HepG2 (cell line): ENCODE measurements around the gene ACSM6. TPM values are rescaled to one million over a fixed set of nuclear protein-coding genes. Genes with fewer than 3 reads are reported as not detected.
A peak's percentile ranks its signal among the peaks of the same experiment; 100 is the strongest.

Experiments used
- ATF7 ChIP-seq, 2 experiments: fragments of 450-650 bp in 1 of 2; sonication (generic) in 1 of 2; formaldehyde crosslinking in 1 of 2; IDR thresholded peaks; 2 replicates each; pipeline versions ENCODE4 v1.4.0 to v1.6.1; 2016 to 2020; ENCODE audit warnings: antibody characterized with exemption in 1 of 2, mild to moderate bottlenecking in 1 of 2, missing genetic modification reagents in 1 of 2
- ELF3 ChIP-seq: IDR thresholded peaks from 2 replicates; pipeline ENCODE4 v1.6.1; 2016; ENCODE audit warnings: missing genetic modification reagents, missing compliant biosample characterization
- ISX ChIP-seq: sonication (generic); formaldehyde crosslinking; conservative IDR thresholded peaks from 2 replicates; pipeline ENCODE4 v1.5.0; 2020; ENCODE audit warnings: missing genetic modification reagents
- KAT7 ChIP-seq: IDR thresholded peaks from 2 replicates; pipeline ENCODE4 v1.6.1; 2018; ENCODE audit warnings: borderline replicate concordance, missing compliant biosample characterization
- MIXL1 ChIP-seq: IDR thresholded peaks from 2 replicates; pipeline ENCODE4 v1.6.1; 2016
- RBFOX2 ChIP-seq: fragments of 200-400 bp; formaldehyde crosslinking; IDR thresholded peaks from 2 replicates; pipeline ENCODE4 v1.6.1; 2017; ENCODE audit warnings: low read depth, mild to moderate bottlenecking, low read length
- RFX1 ChIP-seq: fragments of 450-650 bp; IDR thresholded peaks from 2 replicates; pipeline ENCODE4 v1.6.1; 2017
- RFXAP ChIP-seq: sonication (generic); formaldehyde crosslinking; IDR thresholded peaks from 2 replicates; pipeline ENCODE4 v1.4.0; 2020; ENCODE audit warnings: missing genetic modification reagents, borderline replicate concordance
- TBX3 ChIP-seq: fragments of 450-650 bp; IDR thresholded peaks from 2 replicates; pipeline ENCODE4 v1.6.1; 2017; ENCODE audit warnings: antibody characterized with exemption, mild to moderate bottlenecking, inconsistent platforms, borderline replicate concordance
- ZMYM4 ChIP-seq: sonication (generic); formaldehyde crosslinking; IDR thresholded peaks from 2 replicates; pipeline ENCODE4 v1.8.1; 2023; ENCODE audit warnings: mild to moderate bottlenecking, missing genetic modification reagents
- ZNF615 ChIP-seq: sonication (generic); formaldehyde crosslinking; IDR thresholded peaks from 2 replicates; pipeline ENCODE4 v1.5.0; 2020; ENCODE audit warnings: mild to moderate bottlenecking, missing genetic modification reagents, borderline replicate concordance
- ZNF674 ChIP-seq: sonication (generic); formaldehyde crosslinking; IDR thresholded peaks from 2 replicates; pipeline ENCODE4 v1.5.0; 2020; ENCODE audit warnings: low read depth, mild to moderate bottlenecking, missing genetic modification reagents
- ZNF709 ChIP-seq: sonication (generic); formaldehyde crosslinking; IDR thresholded peaks from 2 replicates; pipeline ENCODE4 v1.5.0; 2020; ENCODE audit warnings: mild to moderate bottlenecking, missing genetic modification reagents
- ZNF782 ChIP-seq: sonication (generic); formaldehyde crosslinking; IDR thresholded peaks from 2 replicates; pipeline ENCODE4 v1.4.0; 2020; ENCODE audit warnings: missing genetic modification reagents, mild to moderate bottlenecking, borderline replicate concordance
- ZNF850 ChIP-seq: sonication (generic); formaldehyde crosslinking; conservative IDR thresholded peaks from 2 replicates; pipeline ENCODE4 v1.9.0; 2021; ENCODE audit warnings: mild to moderate bottlenecking, missing genetic modification reagents
- ZSCAN25 ChIP-seq: sonication (generic); formaldehyde crosslinking; IDR thresholded peaks from 2 replicates; pipeline ENCODE4 v1.8.0; 2022; ENCODE audit warnings: mild to moderate bottlenecking, missing genetic modification reagents
- polyA plus RNA-seq, 8 experiments: library from polyadenylated mRNA; depleted of rRNA in 3 of 8; stranded (reverse) in 7 of 8; unstranded in 1 of 8; fragments of >200 nt; fragmentation: Illumina TruSeq in 4 of 8; extraction: Trizol in 4 of 8; gene quantifications; 2 replicates each; pipeline versions ENCODE4 v1.2.1 to v1.2.3, GENCODE V29; 2011 to 2016; ENCODE audit warnings: low read depth in 4 of 8, missing spikeins in 1 of 8, mixed read lengths in 1 of 8; ENCODE audit not compliant: insufficient read depth in 1 of 8
- total RNA-seq, 5 experiments: library from RNA; depleted of rRNA; stranded (reverse); fragments of >200 nt; fragmentation: Illumina TruSeq; extraction: Trizol; gene quantifications; 2 replicates each; pipeline ENCODE4 v1.2.3, GENCODE V29; 2016; ENCODE audit warnings: low read depth in 1 of 5
- TF ChIP-seq, protein P1 (sequence below): IDR thresholded peaks from 2 replicates; pipeline ENCODE4 v1.6.1; 2016; ENCODE audit warnings: missing genetic modification reagents, missing compliant biosample characterization
- TF ChIP-seq, protein P2 (sequence below), 2 experiments: fragments of 450-650 bp in 1 of 2; sonication (generic) in 1 of 2; formaldehyde crosslinking; IDR thresholded peaks; 2 replicates each; pipeline versions ENCODE4 v1.5.0 to v1.8.0; 2020 to 2022; ENCODE audit warnings: mild to moderate bottlenecking in 1 of 2, missing genetic modification reagents in 1 of 2
- TF ChIP-seq, protein P3 (sequence below): sonication (generic); formaldehyde crosslinking; IDR thresholded peaks from 2 replicates; pipeline ENCODE4 v1.4.0; 2020; ENCODE audit warnings: missing genetic modification reagents
- TF ChIP-seq, protein P4 (sequence below): sonication (generic); formaldehyde crosslinking; IDR thresholded peaks from 2 replicates; pipeline ENCODE4 v1.4.0; 2020; ENCODE audit warnings: mild to moderate bottlenecking, low read depth, missing genetic modification reagents
- TF ChIP-seq, protein P5 (sequence below): sonication (generic); formaldehyde crosslinking; IDR thresholded peaks from 2 replicates; pipeline ENCODE4 v1.9.0; 2022; ENCODE audit warnings: missing genetic modification reagents, mild to moderate bottlenecking, borderline replicate concordance
- TF ChIP-seq, protein P6 (sequence below): sonication (generic); formaldehyde crosslinking; IDR thresholded peaks from 2 replicates; pipeline ENCODE4 v1.4.0; 2020; ENCODE audit warnings: missing genetic modification reagents

The ACSM6 gene
- total and polyA plus RNA-seq, 2 of the 13 experiments (the other 11 are each of a cell fraction or from before 2014, with no cell fraction given): not detected

DNA sequence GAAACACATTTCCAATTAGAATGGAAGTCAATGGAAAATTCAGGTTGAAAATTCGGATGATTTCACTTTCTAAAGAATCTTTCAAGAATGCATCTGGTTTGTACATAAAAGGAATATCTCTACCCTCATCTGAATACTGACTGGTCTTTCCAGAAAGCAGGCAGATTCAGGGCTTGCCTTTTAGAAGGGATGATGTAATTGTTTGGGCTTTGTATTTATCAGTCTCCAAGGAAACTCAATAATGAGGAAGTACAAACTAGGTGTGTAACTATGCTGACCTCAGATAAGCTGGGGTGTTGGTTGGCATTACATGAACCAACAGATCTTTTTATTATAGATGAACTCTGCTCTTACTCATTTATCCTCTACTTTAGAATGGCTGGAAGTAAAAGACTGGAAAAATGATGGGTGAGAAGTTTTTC is 72.6 kb downstream of the ACSM6 start (continued):
- TF ChIP-seq, protein P1, sequence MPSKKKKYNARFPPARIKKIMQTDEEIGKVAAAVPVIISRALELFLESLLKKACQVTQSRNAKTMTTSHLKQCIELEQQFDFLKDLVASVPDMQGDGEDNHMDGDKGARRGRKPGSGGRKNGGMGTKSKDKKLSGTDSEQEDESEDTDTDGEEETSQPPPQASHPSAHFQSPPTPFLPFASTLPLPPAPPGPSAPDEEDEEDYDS (CRISPR knock-in tag): no peak
- TF ChIP-seq, protein P2, sequence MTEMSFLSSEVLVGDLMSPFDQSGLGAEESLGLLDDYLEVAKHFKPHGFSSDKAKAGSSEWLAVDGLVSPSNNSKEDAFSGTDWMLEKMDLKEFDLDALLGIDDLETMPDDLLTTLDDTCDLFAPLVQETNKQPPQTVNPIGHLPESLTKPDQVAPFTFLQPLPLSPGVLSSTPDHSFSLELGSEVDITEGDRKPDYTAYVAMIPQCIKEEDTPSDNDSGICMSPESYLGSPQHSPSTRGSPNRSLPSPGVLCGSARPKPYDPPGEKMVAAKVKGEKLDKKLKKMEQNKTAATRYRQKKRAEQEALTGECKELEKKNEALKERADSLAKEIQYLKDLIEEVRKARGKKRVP (CRISPR knock-in tag; IDR thresholded peaks at IDR 0.05): peak in 1 of 2 experiments; percentile 20; a peak in 1 of 4 replicates
- TF ChIP-seq, protein P3, sequence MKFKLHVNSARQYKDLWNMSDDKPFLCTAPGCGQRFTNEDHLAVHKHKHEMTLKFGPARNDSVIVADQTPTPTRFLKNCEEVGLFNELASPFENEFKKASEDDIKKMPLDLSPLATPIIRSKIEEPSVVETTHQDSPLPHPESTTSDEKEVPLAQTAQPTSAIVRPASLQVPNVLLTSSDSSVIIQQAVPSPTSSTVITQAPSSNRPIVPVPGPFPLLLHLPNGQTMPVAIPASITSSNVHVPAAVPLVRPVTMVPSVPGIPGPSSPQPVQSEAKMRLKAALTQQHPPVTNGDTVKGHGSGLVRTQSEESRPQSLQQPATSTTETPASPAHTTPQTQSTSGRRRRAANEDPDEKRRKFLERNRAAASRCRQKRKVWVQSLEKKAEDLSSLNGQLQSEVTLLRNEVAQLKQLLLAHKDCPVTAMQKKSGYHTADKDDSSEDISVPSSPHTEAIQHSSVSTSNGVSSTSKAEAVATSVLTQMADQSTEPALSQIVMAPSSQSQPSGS (CRISPR knock-in tag): peak; percentile 93
- TF ChIP-seq ZNF709 (no peak), KAT7 (CRISPR knock-in tag) (no peak), TBX3 (peak; percentile 45; the same call in 1 of the 2 replicates), ZNF850 (CRISPR knock-in tag) (no peak), ZMYM4 (CRISPR knock-in tag) (no peak), RFX1 (peak; percentile 49; the same call in 1 of the 2 replicates), MIXL1 (CRISPR knock-in tag) (no peak), ZNF674 (CRISPR knock-in tag) (no peak), ATF7 (IDR thresholded peaks at IDR 0.05) (peak; percentile 83), ATF7 (CRISPR knock-in tag; IDR thresholded peaks at IDR 0.05) (no peak), ZNF615 (CRISPR knock-in tag) (no peak), ELF3 (peak; percentile 69; the same call in 1 of the 2 replicates), ZSCAN25 (no peak), ISX (no peak), RFXAP (no peak), RBFOX2 (no peak), ZNF782 (CRISPR knock-in tag) (no peak)
- TF ChIP-seq, protein P4, sequence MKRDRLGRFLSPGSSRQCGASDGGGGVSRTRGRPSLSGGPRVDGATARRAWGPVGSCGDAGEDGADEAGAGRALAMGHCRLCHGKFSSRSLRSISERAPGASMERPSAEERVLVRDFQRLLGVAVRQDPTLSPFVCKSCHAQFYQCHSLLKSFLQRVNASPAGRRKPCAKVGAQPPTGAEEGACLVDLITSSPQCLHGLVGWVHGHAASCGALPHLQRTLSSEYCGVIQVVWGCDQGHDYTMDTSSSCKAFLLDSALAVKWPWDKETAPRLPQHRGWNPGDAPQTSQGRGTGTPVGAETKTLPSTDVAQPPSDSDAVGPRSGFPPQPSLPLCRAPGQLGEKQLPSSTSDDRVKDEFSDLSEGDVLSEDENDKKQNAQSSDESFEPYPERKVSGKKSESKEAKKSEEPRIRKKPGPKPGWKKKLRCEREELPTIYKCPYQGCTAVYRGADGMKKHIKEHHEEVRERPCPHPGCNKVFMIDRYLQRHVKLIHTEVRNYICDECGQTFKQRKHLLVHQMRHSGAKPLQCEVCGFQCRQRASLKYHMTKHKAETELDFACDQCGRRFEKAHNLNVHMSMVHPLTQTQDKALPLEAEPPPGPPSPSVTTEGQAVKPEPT (CRISPR knock-in tag): no peak
- TF ChIP-seq, protein P5, sequence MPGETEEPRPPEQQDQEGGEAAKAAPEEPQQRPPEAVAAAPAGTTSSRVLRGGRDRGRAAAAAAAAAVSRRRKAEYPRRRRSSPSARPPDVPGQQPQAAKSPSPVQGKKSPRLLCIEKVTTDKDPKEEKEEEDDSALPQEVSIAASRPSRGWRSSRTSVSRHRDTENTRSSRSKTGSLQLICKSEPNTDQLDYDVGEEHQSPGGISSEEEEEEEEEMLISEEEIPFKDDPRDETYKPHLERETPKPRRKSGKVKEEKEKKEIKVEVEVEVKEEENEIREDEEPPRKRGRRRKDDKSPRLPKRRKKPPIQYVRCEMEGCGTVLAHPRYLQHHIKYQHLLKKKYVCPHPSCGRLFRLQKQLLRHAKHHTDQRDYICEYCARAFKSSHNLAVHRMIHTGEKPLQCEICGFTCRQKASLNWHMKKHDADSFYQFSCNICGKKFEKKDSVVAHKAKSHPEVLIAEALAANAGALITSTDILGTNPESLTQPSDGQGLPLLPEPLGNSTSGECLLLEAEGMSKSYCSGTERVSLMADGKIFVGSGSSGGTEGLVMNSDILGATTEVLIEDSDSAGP (CRISPR knock-in tag): no peak
- TF ChIP-seq, protein P6, sequence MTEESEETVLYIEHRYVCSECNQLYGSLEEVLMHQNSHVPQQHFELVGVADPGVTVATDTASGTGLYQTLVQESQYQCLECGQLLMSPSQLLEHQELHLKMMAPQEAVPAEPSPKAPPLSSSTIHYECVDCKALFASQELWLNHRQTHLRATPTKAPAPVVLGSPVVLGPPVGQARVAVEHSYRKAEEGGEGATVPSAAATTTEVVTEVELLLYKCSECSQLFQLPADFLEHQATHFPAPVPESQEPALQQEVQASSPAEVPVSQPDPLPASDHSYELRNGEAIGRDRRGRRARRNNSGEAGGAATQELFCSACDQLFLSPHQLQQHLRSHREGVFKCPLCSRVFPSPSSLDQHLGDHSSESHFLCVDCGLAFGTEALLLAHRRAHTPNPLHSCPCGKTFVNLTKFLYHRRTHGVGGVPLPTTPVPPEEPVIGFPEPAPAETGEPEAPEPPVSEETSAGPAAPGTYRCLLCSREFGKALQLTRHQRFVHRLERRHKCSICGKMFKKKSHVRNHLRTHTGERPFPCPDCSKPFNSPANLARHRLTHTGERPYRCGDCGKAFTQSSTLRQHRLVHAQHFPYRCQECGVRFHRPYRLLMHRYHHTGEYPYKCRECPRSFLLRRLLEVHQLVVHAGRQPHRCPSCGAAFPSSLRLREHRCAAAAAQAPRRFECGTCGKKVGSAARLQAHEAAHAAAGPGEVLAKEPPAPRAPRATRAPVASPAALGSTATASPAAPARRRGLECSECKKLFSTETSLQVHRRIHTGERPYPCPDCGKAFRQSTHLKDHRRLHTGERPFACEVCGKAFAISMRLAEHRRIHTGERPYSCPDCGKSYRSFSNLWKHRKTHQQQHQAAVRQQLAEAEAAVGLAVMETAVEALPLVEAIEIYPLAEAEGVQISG (CRISPR knock-in tag): no peak
